Hematopoietic multipotent progenitor cell treated with erythropoietin and hydrocortisone succinate and interleukin-3 and kit ligand, for 4 days (in vitro differentiated cells): Measurements from ENCODE around the gene NR2C2.
A peak's percentile ranks its signal among the peaks of the same experiment; 100 is the strongest.

Experiments
- DNase-seq: peaks from one replicate; pipeline ENCODE4 v3.0.0-alpha.2; 2015

NR2C2 gene

GRCh38 chr3:15032650-15033049, 85.3 kb downstream of the NR2C2 start:
- DNase-seq: no peak

GRCh38 chr3:15033103-15033502, 85.7 kb downstream of the NR2C2 start:
- no peak for DNase-seq

- no peak for DNase-seq
Measured at GRCh38 chr3:15038306-15038705, 90.9 kb downstream of the NR2C2 start.

- DNase-seq: no peak
Measured at GRCh38 chr3:15040844-15041243, 93.5 kb downstream of the NR2C2 start.

- DNase-seq: no peak
Measured at GRCh38 chr3:15041950-15042349, 94.6 kb downstream of the NR2C2 start.

GRCh38 chr3:15042936-15043335, 95.6 kb downstream of the NR2C2 start:
- peak; percentile 34 for DNase-seq

GRCh38 chr3:15043408-15044171, 96.2 kb downstream of the NR2C2 start:
- DNase-seq: no peak

- no peak for DNase-seq
Measured at GRCh38 chr3:15044326-15044725, 96.9 kb downstream of the NR2C2 start.

GRCh38 chr3:15045667-15046066, 98.3 kb downstream of the NR2C2 start:
- no peak for DNase-seq

- no peak for DNase-seq
Measured at GRCh38 chr3:15049584-15049983, 102.2 kb downstream of the NR2C2 start.

- no peak for DNase-seq
Measured at GRCh38 chr3:15050405-15051092, 103.2 kb downstream of the NR2C2 start.

GRCh38 chr3:15051531-15051930, 104.1 kb downstream of the NR2C2 start:
- peak; percentile 84 for DNase-seq

GRCh38 chr3:15052335-15053242, 105.2 kb downstream of the NR2C2 start:
- DNase-seq: peak; percentile 93

- DNase-seq: no peak
Measured at GRCh38 chr3:15053541-15053940, 106.2 kb downstream of the NR2C2 start.

- DNase-seq: peak; percentile 40
Measured at GRCh38 chr3:15055019-15055557, 107.7 kb downstream of the NR2C2 start.

- no peak for DNase-seq
Measured at GRCh38 chr3:15056676-15057404, 109.5 kb downstream of the NR2C2 start.

- no peak for DNase-seq
Measured at GRCh38 chr3:15060029-15060428, 112.6 kb downstream of the NR2C2 start.

GRCh38 chr3:15063238-15063637, 115.9 kb downstream of the NR2C2 start:
- no peak for DNase-seq

- DNase-seq: no peak
Measured at GRCh38 chr3:15063656-15064286, 116.4 kb downstream of the NR2C2 start.

- DNase-seq: peak; percentile 62
Measured at GRCh38 chr3:15064299-15064834, 117.0 kb downstream of the NR2C2 start.

GRCh38 chr3:15064835-15065549, 117.6 kb downstream of the NR2C2 start, which contains the start of gene MRPS25:
Gene MRPS25 (minus strand): TSS chr3:15065315. CDS start chr3:15065194, 121 bp downstream.
- DNase-seq: peak; percentile 97
